Epithelial cell of proximal tubule (primary cell): Measurements from ENCODE around the gene ACVRL1. TPM values are rescaled to one million over a fixed set of nuclear protein-coding genes. Genes with fewer than 3 reads are reported as not detected.

Experiments
- DNase-seq: peaks from one replicate; pipeline ENCODE4 v3.0.0-alpha.2; 2011; ENCODE audit warnings: low read depth
- H3K4me3 ChIP-seq: 2 replicates; pipeline ENCODE4 v1.5.1; 2011; ENCODE audit warnings: low read depth, mild to moderate bottlenecking, low read length
- CTCF ChIP-seq: conservative IDR thresholded peaks from 2 replicates; pipeline ENCODE4 v1.5.1; 2012; ENCODE audit warnings: low read depth, mild to moderate bottlenecking, low read length
- total RNA-seq: library from RNA; depleted of rRNA; stranded (reverse); fragments of >200 nt; gene quantifications from 2 replicates; pipeline ENCODE4 v1.2.3, GENCODE V29; 2015

Gene ACVRL1
- total RNA-seq, 1 donor from 2014 or later, result 3.6 TPM

GRCh38 chr12:51900323-51900889 is 6.9 kb upstream of the ACVRL1 start:
- no peak overlapping the region for H3K4me3 ChIP-seq
- DNase-seq, result no peak
- no peak for TF ChIP-seq CTCF

GRCh38 chr12:51901121-51901817 is 6.0 kb upstream of the ACVRL1 start:
- no peak overlapping the region for H3K4me3 ChIP-seq
- TF ChIP-seq CTCF, result no peak
- no peak for DNase-seq

GRCh38 chr12:51901881-51902280 is 5.4 kb upstream of the ACVRL1 start:
- H3K4me3 ChIP-seq, result no peak overlapping the region
- TF ChIP-seq CTCF, result no peak
- no peak for DNase-seq

GRCh38 chr12:51904951-51905470 is 2.3 kb upstream of the ACVRL1 start:
- H3K4me3 ChIP-seq, result no peak overlapping the region
- DNase-seq, result no peak
- TF ChIP-seq CTCF, result no peak

GRCh38 chr12:51905471-51906429 is 1.6 kb upstream of the ACVRL1 start:
- DNase-seq, result no peak
- H3K4me3 ChIP-seq, result no peak overlapping the region
- TF ChIP-seq CTCF, result no peak

GRCh38 chr12:51906430-51907082 is 748 bp upstream of the ACVRL1 start:
- no peak for DNase-seq
- no peak for TF ChIP-seq CTCF
- peak overlapping the region; percentile 48 for H3K4me3 ChIP-seq
